ENCODE results near the gene FAR2.

DNA sequence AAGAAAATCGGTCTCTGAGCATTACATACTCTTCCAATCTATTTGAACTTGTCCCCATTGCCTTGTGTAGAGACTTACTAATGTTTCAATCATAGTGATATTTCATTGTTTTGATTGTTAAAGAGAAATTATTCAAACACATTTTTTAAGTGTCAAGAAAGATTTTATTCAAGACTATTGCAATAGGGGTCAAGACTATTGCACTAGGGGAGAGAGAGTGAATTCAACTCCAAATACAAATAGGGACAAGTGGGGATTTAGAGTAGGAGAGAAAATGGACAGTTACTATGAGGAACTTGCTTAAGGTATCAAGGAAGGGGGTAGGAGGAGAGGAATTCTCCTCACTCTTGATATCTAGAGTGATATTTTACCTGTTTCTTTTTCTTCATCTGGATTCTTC lies 73.1 kb downstream of the FAR2 start:
- TF ChIP-seq POLR2A (IDR thresholded peaks at IDR 0.05), result no peak
- TF ChIP-seq, protein P1, sequence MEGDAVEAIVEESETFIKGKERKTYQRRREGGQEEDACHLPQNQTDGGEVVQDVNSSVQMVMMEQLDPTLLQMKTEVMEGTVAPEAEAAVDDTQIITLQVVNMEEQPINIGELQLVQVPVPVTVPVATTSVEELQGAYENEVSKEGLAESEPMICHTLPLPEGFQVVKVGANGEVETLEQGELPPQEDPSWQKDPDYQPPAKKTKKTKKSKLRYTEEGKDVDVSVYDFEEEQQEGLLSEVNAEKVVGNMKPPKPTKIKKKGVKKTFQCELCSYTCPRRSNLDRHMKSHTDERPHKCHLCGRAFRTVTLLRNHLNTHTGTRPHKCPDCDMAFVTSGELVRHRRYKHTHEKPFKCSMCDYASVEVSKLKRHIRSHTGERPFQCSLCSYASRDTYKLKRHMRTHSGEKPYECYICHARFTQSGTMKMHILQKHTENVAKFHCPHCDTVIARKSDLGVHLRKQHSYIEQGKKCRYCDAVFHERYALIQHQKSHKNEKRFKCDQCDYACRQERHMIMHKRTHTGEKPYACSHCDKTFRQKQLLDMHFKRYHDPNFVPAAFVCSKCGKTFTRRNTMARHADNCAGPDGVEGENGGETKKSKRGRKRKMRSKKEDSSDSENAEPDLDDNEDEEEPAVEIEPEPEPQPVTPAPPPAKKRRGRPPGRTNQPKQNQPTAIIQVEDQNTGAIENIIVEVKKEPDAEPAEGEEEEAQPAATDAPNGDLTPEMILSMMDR (IDR thresholded peaks at IDR 0.05), result no peak

Data from testis (tissue), 2 donors.